ENCODE measurements around the gene FKBP1A.

GRCh38 chr20:1324598-1325172, 68.2 kb downstream of the FKBP1A start:
- TF ChIP-seq CTCF (IDR thresholded peaks at IDR 0.05) = no peak
- no peak for TF ChIP-seq EP300 (IDR thresholded peaks at IDR 0.05)
- peak in 1 of 3 donors; percentile 10 for TF ChIP-seq POLR2AphosphoS5 (IDR thresholded peaks at IDR 0.05)

Data from stomach (tissue), 4 donors.